Activated T-helper 1 cell treated with anti-CD3 and anti-CD28 coated beads, Interleukin-2, amount 50 U/mL, for 16 hours (primary cell): Measurements from ENCODE around the gene GPX4.
"Not testable (repeated sequence)": the region's sequence is repeated elsewhere in the genome, so short reads cannot be mapped to it uniquely, and the experiment has no call there.

Source experiments
- DNase-seq, 2 donors: peaks; one replicate each; pipeline ENCODE4 v3.0.0-alpha.2; 2020; ENCODE audit warnings: low read depth in 1 of 2, low spot score in 1 of 2

The GPX4 gene

DNA sequence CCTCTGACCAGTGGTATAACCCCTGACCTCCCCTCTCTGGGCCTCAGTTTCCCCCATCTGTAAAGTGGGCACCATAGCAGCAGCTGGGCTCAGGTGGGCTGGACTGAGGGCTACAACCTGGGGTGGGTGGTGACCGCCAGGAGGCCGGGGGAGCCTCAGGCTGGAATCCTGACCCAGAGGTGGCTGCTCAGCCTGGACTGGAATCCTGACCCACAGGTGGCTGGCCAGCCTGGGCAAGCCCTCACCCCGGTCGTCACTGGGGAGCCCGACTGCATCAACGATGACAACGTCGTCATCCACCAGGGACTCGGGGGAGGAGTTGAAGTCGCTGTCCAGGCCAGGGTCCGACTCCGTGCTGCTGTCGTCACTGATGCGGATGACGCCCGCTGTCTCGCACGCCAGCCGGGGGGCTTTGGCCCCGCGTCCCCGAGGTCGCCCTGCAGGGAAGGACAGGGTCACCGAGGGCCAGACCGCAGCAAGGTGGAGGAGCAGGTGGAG is 10.2 kb downstream of the GPX4 start:
- no peak for DNase-seq

GRCh38 chr19:1114728-1115127 is 10.9 kb downstream of the GPX4 start:
- not testable (repeated sequence) for DNase-seq

- no peak for DNase-seq
Measured at GRCh38 chr19:1115646-1116420, 12.0 kb downstream of the GPX4 start.

DNA sequence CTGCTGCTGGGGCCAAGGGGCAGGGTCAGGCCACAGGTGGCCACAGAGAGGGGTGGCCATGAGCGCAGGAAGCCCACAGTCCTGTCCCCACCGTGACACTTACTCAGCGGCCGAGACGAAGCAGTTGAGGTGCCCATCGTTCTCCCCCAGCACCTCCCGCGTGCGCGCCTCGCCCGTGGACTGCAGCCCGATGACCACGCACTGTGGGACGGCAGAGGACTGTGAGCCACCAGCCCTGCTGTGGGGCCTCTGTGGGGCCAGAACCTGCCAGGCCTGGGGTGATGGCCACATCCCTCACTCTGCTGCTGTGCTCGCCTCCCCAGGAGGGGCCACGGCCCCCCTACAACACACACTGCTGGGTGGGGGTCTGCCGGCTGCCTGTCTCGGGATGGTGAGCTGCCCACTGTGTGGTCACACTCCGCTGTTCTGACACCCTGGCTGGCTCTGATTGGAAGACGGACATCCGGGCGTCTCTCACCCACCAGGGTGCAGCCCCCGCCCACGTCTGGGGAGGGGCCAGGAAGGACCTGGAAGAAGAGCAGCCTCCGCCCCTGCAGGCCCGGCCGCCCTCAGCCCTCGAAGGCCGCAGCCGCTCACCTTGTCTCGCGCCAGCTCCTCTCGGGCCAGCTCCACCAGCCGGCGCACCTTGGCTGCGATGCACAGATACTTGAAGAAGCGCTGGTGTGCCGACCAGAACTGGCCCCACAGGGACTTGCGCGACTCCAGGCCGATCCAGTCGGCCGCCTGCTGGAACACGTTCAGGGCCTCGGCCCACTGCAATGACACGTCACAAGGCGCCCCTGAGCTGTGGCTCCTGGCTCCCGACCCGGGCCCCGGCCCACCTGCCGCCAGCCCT is 13.2 kb downstream of the GPX4 start:
- no peak for DNase-seq

DNA sequence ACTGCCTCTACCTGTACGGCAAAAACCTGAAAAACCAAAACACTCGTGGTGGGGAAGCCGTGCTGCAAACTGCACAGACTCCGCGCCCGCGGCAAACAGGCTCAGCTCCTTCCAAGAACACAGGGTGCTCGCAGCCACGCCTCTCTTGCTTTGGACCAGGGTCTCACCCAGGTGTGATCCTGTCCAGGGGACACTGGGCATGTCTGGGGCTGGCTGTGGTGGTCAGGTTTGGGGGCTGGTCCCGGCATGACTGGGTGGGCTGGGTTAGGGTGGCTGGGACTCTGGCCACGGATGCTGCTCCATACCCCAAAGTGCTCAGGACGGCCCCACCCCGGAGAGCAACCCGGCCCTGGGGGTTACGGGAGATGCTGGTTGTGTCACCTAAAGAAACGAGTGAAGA is 13.9 kb downstream of the GPX4 start:
- no peak for DNase-seq

- DNase-seq = no peak
Measured at GRCh38 chr19:1118999-1119398, 15.2 kb downstream of the GPX4 start.

DNA sequence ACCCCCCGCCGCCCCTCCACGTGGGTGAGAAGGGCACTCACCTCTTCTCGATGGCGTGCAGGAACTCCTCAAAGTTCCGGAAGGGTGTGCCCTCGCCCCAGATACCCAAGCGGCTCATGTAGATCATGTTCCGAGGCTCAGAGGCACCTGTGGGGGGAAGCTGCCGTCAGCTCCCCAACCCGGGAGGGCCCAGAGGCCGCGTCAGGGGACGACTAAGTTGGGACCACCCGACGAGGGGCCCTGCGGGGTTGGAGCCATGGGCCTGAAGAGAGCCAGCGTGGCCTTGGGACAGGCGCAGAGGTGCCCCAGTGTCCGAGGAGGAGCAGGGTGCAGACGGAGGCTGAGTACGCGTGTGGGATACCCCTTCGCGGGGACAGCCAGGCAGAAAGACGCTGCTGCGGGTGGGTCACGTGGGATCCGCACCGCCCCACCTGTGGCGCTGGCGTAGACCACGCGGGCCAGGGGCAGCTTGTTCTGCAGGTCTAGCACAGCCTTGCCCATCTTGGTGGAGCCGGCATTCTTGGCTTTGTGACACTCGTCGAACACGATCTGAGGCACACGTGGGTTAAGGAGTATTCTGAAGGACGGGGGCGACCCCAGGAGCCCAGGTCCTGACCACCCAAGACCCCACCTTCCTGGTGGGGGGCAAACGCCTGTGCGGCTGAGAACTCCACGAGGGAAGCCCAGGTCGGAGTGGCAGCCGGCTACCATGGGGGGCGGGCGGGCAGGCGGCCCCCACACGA is 15.9 kb downstream of the GPX4 start:
- no peak for DNase-seq

DNA sequence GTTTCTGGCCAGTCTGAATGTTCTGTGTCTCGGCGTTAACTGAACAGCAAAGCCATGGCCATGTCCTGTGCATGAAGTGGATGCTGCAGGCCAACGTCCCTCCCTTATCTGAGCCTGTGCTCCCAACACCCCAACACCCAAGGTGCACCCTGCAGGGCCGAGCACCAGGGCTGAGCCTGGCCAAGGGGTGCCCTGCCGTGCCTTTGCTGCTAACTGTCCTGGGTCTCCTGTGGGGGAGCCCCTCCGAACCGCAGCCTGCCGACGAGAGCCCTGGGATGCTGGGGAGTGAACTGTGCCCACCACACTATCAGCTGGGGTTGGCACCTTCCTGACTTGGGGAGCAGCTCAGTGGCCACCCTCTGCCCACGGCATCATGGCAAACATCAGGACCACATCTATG is 17.6 kb downstream of the GPX4 start:
- no peak for DNase-seq

DNA sequence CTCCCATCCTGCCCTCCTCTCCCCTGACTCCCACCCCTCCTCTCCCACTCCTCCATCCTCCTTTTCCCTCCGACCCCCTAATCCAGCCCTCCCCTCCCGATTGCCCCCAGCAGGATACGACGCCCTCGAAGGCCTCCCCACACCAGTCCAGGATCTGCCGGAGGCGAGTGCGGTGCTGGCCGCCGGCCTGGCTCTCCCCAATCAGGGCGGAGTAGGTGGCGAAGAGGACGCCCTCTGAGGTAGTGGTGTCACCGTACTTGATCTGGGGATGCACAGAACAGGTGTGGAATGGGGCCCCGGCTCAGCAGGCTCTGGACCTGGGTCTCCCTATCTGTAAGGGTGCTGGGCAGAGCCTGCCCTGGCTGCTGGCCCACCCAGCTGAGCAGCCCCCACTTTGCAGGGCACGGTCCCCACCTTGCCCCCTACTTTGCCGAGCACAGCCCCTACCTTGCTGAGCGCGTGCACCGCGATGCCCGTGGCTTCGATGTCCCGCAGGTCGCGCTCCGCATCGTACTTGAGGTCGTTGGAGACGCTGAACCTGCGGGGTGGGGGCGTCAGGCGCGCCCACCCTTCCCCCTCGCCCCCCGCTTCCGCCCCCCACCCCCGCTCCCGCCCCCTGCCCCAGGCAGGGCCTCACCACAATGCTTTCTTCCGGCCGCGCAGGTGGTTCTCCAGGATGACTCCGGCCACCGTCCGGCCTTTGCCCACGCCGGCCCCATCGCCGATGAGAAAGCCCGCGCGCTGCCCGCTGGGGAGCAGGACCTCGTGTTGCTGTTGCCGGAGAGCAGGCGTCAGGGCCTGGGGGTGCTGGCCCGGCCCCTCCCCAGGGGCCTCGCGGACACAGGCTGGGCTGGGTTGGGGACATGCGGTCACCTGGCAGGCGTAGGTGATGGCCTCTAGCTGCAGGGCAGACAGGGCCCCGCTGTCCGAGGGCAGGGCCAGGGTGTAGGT is 18.5 kb downstream of the GPX4 start:
- DNase-seq = no peak

GRCh38 chr19:1122972-1123363 is 19.2 kb downstream of the GPX4 start:
- no peak for DNase-seq

- no peak for DNase-seq
Measured at GRCh38 chr19:1123381-1123780, 19.6 kb downstream of the GPX4 start.

DNA sequence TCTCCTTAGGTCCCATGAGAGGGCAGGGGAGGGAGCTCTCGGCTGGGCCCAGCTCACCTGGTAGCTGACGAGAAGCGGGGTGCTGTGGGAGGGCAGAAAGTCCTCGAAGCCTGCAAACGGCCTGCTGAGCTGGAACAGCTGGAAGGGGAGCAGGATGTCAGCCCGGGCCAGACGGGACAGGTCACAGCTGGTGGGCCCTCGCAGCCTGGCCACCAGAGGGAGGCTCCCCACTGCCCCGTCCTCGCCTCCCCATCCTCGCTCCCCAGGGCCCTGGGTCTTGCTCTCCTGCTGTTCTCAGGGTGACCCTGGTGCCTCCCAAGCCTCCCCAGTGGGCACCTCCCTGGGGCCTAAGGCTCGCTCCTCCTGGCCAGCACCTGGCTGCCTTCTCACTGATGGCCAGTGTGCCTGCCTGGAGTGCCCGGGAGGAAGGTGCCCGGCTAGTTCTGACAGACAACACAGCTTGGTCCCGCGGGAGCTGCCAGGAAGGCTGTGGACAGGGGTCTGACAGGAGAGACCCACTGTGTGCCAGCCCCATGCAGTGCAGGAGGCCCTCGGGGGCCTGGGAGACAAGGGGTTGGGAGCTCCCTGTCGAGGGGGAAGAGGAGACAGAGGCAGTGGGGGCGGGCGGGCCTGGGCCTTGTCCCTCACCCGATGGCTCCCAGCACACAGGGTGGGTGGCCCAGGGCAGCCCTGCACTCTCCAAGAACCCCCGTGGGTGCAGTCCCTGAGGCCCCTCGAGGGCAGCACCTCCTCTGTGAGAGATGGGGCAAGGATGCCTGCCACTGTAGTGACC is 20.3 kb downstream of the GPX4 start:
- DNase-seq = no peak

GRCh38 chr19:1125601-1126467 is 22.0 kb downstream of the GPX4 start:
- no peak for DNase-seq

DNA sequence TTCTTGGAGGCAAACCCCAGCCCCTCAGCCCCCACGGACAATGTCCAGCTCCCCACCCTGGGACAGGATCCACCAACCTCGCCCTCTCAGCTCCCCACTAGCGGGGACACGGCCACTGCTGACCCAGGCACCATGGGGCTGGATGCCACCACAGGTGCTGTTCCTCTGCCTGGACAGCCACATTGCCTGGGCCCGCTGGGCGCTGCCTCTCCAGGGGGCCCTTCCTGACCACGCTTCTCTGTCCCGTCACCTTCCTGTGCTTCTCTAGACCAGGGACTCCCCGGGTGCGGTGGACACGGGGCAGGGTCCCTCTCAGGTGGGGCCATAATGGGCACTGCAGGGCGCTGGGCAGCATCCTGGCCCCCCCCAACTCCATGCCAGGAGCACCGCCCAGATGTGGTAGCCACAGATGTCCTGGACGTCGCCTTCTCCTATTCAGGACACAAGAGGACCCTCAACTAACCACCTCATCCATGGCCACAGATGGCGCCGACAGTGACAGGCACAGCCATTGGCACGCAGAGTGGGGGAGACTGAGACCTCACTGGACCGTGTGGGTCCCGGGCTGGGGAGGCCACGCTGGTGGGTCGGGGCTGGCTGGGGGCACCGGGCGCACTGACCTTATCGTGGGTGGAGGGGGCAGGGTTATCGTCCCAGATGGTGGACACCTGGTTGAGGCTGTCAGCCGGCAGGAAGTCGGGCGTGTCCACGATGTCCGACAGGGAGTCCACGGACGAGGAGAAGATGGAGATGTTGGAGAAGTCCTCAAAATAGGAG is 23.4 kb downstream of the GPX4 start:
- DNase-seq = no peak

DNA sequence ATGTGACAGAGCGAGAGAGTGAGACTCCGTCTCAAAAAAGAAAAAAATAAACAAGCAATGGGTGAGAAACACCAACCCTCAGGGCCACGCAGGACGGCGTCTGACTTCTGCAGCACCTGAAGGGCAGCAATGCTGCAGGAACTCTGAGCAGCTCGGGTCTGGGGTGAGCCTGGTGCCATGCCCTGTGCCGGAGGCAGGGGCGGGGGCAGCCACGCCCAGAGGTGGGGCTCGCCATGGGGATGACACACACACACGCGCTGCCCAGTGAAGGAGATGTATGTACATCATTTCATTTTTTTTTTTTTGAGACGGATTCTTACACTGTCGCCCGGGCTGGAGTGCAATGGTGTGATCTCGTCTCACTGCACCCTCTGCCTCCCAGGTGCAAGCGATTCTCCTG is 24.3 kb downstream of the GPX4 start:
- DNase-seq = no peak

DNA sequence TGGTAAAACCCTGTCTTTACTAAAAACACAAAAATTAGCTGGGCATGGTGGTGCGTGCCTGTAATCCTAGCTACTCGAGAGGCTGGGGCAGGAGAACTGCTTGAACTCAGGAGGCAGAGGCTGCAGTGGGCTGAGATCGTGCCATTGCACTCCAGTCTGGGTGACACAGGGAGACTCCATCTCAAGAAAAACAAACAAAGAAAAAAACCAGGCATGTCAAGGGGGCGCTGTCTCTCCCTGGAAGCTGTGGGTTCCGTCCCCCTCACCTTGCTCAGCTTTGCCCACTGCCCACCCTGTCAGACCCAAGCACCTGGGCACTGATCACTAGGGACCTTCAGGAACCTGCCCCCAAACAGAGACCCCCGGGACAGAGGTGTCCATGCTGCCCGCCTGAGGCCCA is 25.3 kb downstream of the GPX4 start:
- not testable (repeated sequence) for DNase-seq

DNA sequence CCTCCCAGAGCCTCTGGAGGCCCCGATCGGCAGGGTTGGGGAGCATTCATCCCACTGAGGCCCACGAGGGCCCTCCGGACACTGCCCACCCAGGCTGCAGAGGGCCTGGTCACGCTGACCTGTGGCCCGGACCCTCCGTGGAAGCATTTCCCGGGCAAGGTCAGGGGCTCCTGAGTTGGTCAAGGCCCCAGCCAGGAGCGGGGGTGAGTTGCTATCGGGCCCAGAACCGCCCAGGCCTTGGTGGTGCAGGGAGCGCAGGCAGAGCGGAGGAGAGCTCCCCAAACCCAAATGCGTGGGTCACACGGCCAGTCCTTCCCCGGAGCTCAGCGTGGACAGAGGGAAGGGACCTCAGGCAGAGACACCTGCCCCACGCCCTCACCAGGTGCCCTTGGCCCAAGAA is 25.7 kb downstream of the GPX4 start:
- DNase-seq = no peak
